Neuron (in vitro differentiated cells): Measurements from ENCODE around the gene CD99L2.
"Not testable (repeated sequence)": the region's sequence is repeated elsewhere in the genome, so short reads cannot be mapped to it uniquely, and the experiment has no call there.

ENCODE experiments used
- H2AFZ ChIP-seq: one replicate; pipeline ENCODE4 v1.6.1; 2013; ENCODE audit warnings: low read depth, mild to moderate bottlenecking, inconsistent platforms, low read length, moderate library complexity
- H3K27me3 ChIP-seq: one replicate; pipeline ENCODE4 v1.6.1; 2013; ENCODE audit warnings: low read length; ENCODE audit not compliant: insufficient read depth
- H3K36me3 ChIP-seq: one replicate; pipeline ENCODE4 v1.6.1; 2013; ENCODE audit warnings: low read length; ENCODE audit not compliant: insufficient read depth
- H3K4me1 ChIP-seq: one replicate; pipeline ENCODE4 v1.6.1; 2013; ENCODE audit warnings: low read length; ENCODE audit not compliant: insufficient read depth
- H3K4me3 ChIP-seq: 2 replicates; pipeline ENCODE4 v1.5.1; 2013; ENCODE audit warnings: mild to moderate bottlenecking, low read length, moderate library complexity
- H3K9me3 ChIP-seq: one replicate; pipeline ENCODE4 v1.6.1; 2013; ENCODE audit warnings: low read length

Gene CD99L2

DNA sequence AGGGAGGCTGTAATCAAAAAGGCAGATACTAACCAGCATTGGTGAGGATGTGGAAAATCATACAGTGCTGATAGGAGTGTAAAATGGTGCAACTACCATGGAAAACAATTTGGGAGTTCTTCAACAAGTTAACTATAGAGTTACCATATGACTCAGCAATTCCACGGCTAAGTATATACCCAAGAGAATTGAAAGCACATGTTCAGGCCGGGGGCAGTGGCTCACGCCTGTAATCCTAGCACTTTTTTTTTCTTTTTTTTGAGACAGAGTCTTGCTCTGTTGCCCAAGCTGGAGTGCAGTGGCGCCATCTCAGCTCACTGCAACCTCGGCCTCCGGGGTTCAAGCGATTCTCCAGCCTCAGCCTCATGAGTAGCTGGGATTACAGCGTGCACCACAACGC, 15.0 kb upstream of the CD99L2 start:
- H2AFZ ChIP-seq, result no peak overlapping the region
- H3K27me3 ChIP-seq, result peaks cover 8% of the 10 kb centered on the region
- no peaks in the 10 kb centered on the region for H3K9me3 ChIP-seq
- no peaks in the 10 kb centered on the region for H3K4me1 ChIP-seq
- H3K36me3 ChIP-seq, result no peaks in the 10 kb centered on the region
- no peak overlapping the region for H3K4me3 ChIP-seq

DNA sequence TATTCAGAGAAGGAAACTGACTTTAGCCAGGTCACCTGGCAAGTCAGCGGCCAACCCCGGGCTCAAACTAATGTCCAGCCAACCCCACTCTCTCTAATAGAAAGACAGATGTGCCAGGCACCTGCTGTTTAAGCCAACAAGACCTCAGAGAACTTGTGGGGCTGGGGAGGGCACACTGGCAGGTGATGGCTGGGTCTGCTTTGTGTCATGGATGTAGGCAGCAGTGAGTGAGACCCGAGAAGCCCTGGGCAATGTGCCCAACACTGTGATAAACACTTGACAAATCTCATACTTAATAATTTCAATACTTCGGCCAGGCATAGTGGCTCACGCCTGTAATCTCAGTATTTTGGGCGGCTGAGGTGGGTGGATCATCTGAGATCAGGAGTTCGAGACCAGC, 9.0 kb upstream of the CD99L2 start:
- H3K27me3 ChIP-seq, result peaks cover 15% of the 10 kb centered on the region
- no peak overlapping the region for H2AFZ ChIP-seq
- no peak overlapping the region for H3K4me3 ChIP-seq
- H3K9me3 ChIP-seq, result no peaks in the 10 kb centered on the region
- no peaks in the 10 kb centered on the region for H3K36me3 ChIP-seq
- no peaks in the 10 kb centered on the region for H3K4me1 ChIP-seq

DNA sequence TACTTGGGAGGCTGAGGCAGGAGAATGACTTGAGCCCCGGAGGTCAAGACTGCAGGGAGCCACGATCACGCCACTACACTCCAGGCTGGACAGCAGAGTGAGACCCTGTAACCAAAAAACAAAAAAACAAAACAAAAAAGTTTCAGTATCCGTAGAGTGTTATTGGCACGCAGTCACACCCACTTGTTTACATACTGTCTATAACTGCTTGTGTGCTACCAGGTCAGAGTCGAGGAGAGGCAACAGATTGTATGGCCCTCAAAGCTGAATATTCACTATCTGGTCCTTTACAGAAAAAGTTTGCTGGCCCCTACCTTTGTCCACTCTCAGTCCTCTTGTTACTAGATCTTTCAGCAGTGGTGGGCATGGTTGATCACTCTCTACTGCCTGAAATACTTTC, 8.2 kb upstream of the CD99L2 start:
- Histone ChIP-seq H3K4me3 (no peak overlapping the region), H3K9me3 (no peaks in the 10 kb centered on the region), H3K4me1 (no peaks in the 10 kb centered on the region), H3K27me3 (peaks cover 15% of the 10 kb centered on the region), H3K36me3 (no peaks in the 10 kb centered on the region), H2AFZ (no peak overlapping the region)

GRCh38 chrX:150905293-150905692, 6.8 kb upstream of the CD99L2 start:
- Histone ChIP-seq H3K36me3 (no peaks in the 10 kb centered on the region), H3K27me3 (peaks cover 15% of the 10 kb centered on the region), H3K4me1 (no peaks in the 10 kb centered on the region), H3K4me3 (no peak overlapping the region), H2AFZ (no peak overlapping the region), H3K9me3 (no peaks in the 10 kb centered on the region)

DNA sequence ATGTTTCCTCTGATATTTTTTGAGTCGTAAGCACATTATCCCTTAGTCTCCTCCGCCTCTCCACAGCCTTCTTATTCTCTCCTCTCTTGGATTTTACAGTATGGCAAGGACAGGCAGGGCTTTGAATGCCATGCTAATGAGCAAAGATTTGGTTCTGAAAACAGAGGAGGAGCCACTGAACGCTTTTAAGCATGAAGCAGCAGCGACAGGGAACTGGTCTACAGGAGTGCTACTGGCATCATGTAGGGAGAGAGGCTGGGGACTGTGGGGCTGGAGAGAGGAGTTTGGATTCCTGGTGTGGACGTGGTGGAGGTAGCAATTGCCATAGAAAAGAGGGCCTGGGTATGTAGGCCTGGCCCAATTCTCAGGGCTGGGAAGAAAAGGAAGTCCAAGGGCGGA, 4.6 kb upstream of the CD99L2 start:
- Histone ChIP-seq H3K9me3 (no peaks in the 10 kb centered on the region), H3K4me1 (no peaks in the 10 kb centered on the region), H3K27me3 (peaks cover 15% of the 10 kb centered on the region), H3K36me3 (no peaks in the 10 kb centered on the region), H3K4me3 (no peak overlapping the region), H2AFZ (no peak overlapping the region)

DNA sequence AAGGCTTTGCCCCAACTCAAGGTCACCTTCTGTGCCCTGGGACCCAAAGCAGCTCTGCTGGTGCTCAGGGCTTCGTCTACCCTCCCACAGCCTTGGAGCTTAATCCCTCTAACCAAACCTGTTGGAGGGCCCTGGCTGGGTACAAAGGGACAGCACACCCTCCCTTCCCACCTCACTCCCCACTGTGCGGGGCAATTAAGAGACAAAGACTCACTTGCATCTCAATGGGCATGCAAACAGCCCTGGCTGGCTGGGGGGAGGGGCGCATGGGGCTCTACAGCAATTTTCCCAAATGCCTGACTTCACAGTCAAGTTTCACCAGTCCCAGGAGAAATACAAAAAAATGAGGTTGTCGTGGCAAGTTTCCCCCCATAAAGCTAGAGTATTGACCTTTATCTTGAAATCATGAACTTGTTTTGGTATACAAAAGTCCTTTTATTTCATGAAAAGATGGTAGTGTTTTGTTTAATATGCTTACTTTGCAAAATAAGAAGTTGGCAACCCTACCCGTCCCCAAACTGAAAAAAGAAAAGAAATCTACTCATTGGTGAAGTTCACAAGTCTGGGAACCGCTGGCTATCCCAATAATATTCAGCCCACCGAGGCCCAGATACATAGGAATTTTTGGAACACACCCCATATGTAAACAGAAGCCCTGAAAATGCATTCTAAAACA, 4.1 kb upstream of the CD99L2 start:
- Histone ChIP-seq H2AFZ (no peak overlapping the region), H3K4me1 (no peaks in the 10 kb centered on the region), H3K9me3 (no peaks in the 10 kb centered on the region), H3K27me3 (peaks cover 15% of the 10 kb centered on the region), H3K4me3 (no peak overlapping the region), H3K36me3 (no peaks in the 10 kb centered on the region)

DNA sequence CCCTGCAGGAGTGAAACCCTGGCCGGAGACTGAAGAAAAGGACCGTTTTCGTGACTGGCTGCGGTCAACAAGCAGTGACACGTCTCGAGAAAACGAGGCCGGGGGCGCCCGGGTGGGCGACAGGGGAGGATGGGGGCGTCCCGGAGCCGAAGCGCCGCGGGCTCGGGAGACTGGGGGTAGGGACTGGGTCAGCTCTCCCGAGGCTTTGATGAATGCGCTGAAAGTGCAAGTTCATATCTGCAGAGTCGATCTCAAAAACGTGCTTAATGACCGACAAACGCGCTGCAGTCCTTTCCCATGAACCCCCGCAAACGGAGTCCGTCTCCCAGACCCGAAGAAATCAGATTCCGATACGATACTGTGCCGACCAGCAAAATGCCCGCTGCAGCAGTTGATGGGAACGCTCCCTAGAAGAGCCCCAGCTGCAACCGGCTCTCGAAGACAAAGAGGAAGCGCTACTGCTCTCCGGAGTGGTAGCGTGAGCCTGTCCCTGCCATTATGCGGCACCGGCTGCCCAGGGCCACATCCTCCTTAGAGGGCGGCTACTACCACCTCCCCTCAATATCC, 806 bp upstream of the CD99L2 start:
- H3K4me3 ChIP-seq, result peak overlapping the region; percentile 73
- H3K9me3 ChIP-seq, result no peaks in the 10 kb centered on the region
- no peaks in the 10 kb centered on the region for H3K36me3 ChIP-seq
- H2AFZ ChIP-seq, result peak overlapping the region; percentile 72
- no peaks in the 10 kb centered on the region for H3K4me1 ChIP-seq
- peaks cover 14% of the 10 kb centered on the region for H3K27me3 ChIP-seq

GRCh38 chrX:150897421-150898320, 797 bp downstream of the CD99L2 start:
- peak overlapping the region; percentile 80 for H3K4me3 ChIP-seq

GRCh38 chrX:150896632-150897031, 1.8 kb downstream of the CD99L2 start:
- Histone ChIP-seq H3K27me3 (no peaks in the 10 kb centered on the region), H3K9me3 (peaks cover 2% of the 10 kb centered on the region), H3K4me1 (no peaks in the 10 kb centered on the region), H3K4me3 (no peak overlapping the region), H3K36me3 (no peaks in the 10 kb centered on the region), H2AFZ (no peak overlapping the region)

More at GRCh38 chrX:150897421-150898320, 797 bp downstream of the CD99L2 start:
- Histone ChIP-seq H3K36me3 (no peaks in the 10 kb centered on the region), H3K4me1 (no peaks in the 10 kb centered on the region), H2AFZ (no peak overlapping the region), H3K9me3 (no peaks in the 10 kb centered on the region), H3K27me3 (no peaks in the 10 kb centered on the region)

GRCh38 chrX:150893936-150894335, 4.5 kb downstream of the CD99L2 start:
- Histone ChIP-seq H3K36me3 (no peaks in the 10 kb centered on the region), H3K4me3 (no peak overlapping the region), H3K27me3 (no peaks in the 10 kb centered on the region), H3K4me1 (no peaks in the 10 kb centered on the region), H2AFZ (no peak overlapping the region), H3K9me3 (peaks cover 2% of the 10 kb centered on the region)

GRCh38 chrX:150889131-150889530, 9.3 kb downstream of the CD99L2 start:
- Histone ChIP-seq H3K36me3 (no peaks in the 10 kb centered on the region), H3K4me3 (no peak overlapping the region), H3K4me1 (no peaks in the 10 kb centered on the region), H3K27me3 (no peaks in the 10 kb centered on the region), H2AFZ (no peak overlapping the region), H3K9me3 (peaks cover 5% of the 10 kb centered on the region)

GRCh38 chrX:150887906-150888465, 10.5 kb downstream of the CD99L2 start:
- H3K27me3 ChIP-seq, result no peaks in the 10 kb centered on the region
- peaks cover 5% of the 10 kb centered on the region for H3K9me3 ChIP-seq
- no peaks in the 10 kb centered on the region for H3K4me1 ChIP-seq
- no peak overlapping the region for H2AFZ ChIP-seq
- H3K4me3 ChIP-seq, result no peak overlapping the region
- no peaks in the 10 kb centered on the region for H3K36me3 ChIP-seq

DNA sequence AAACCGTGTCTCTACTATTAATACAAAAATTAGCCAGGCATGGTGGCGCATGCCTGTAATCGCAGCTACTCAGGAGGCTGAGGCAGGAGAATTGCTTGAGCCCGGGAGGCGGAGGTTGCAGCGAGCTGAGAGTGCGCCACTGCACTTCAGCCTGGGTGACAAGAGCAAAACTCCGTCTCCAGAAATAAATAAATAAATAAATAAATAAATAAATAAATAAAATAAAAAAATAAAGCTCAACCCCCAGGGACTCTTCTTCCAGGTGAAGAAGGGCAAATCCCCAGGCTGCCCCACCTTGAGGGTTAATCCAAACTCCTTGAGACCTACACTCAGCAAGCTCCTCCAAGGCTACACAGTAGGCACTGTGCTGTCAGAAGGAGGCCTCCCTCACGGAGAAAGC, 11.2 kb downstream of the CD99L2 start:
- H3K36me3 ChIP-seq, H3K27me3 ChIP-seq, H3K4me1 ChIP-seq, H2AFZ ChIP-seq, H3K4me3 ChIP-seq, H3K9me3 ChIP-seq: not testable (repeated sequence)
